GM21529 (cell line): ENCODE measurements around the gene EMID1.

ENCODE experiments used
- ATAC-seq: cut with Tn5 transposase; IDR thresholded peaks from one replicate; pipeline ENCODE4 v1.9.1; 2021; ENCODE audit not compliant: unreplicated experiment

Gene EMID1

DNA sequence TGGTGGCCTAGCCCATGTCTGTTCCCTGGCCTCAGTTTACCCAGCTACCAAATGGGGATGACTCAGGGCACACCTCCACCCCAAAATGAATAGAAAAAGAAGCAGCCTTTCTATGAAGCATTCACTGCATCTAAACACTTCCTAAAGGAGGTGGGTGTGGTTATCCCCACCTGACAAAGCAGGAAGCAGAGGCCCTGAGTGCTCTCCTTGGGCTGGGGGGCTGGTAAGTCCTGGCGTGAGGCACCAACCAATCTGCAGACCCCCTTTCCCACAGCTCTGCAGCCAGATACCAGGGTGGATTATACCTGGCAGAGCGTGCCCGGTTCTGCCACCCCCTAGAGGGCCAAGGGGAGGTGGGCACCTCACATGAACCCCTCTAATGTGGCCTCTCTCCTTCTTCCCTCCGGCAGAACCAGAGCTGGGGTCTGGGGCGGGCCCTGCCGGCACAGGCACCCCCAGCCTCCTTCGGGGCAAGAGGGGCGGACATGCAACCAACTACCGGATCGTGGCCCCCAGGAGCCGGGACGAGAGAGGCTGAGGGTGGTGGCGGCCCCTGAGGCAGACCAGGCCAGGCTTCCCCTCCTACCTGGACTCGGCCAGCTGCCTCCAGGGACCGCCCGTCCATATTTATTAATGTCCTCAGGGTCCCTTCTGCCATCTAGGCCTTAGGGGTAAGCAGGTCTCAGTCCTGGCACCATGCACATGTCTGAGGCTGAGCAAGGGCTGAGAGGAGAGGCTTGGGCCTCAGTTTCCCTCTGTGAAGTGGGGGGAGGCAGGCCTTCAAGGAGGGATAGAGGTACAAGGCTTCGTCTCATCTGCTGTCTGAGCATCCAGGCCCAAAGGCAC is 52.9 kb downstream of the EMID1 start:
- no peak for ATAC-seq

GRCh38 chr22:29259253-29259899 is 53.7 kb downstream of the EMID1 start:
- no peak for ATAC-seq

GRCh38 chr22:29260031-29260560 is 54.4 kb downstream of the EMID1 start:
- no peak for ATAC-seq

DNA sequence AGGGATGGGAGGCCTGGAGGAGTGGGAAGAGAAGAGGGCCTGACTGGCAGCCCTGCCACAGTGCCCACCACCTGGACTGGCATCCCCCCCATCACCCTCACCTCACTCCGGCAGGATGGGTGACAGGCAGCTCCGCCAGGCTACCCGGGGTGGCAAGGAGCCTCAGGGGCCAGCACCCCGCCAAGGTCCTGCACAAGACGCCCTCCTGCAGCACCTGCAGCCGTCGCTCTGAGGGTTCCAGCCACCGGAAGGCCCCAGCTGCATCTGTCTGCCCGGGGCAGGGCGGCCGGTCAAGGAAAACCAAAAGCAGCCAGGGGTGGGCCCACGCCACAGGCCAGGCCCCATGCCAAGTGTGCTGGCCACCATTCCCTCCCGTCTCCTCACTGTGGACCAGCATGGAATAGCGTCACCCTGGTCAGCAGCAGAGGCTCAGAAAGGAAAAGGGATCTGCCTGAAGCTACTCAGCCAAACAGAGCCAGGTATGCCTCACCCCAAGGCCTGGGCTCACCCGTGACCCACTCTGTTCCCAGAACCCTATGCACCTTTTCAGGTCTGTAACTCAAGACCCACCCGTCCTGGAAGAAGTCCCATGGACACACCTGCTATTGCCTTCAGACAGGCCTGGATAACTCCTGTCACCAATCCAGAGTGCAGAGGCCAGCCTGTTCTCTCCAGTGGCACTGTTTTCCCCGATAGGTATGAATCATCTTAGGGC is 55.1 kb downstream of the EMID1 start:
- no peak for ATAC-seq

GRCh38 chr22:29263791-29264276 is 58.1 kb downstream of the EMID1 start:
- ATAC-seq = no peak

GRCh38 chr22:29265305-29265704 is 59.6 kb downstream of the EMID1 start:
- no peak for ATAC-seq

DNA sequence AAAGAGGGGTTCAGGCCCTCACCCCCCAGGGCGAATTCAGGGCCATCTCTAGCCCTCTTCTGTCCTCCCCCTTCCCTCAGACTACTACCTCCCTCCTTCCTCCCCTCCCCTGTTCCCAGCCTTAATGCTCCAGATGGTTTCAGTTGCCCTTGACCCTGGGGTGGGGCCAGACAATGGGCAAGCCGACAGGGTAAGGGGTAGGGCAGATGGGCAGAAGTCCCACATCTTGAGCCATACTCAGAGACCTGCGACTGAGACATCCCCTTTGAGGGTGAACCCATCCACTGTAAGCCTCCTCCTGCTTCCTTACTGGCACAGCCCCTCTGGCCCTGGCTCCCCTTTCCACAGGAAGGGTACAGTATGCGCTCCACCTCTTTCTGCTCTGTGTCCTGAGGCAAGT is 60.2 kb downstream of the EMID1 start:
- no peak for ATAC-seq

- no peak for ATAC-seq
Measured at GRCh38 chr22:29266564-29267461, 61.1 kb downstream of the EMID1 start.

- peak; percentile 31 for ATAC-seq
Measured at GRCh38 chr22:29267462-29267857, 61.8 kb downstream of the EMID1 start.

GRCh38 chr22:29267858-29268510 is 62.3 kb downstream of the EMID1 start, which contains the start of the genes EWSR1 and RHBDD3:
EWSR1 (plus strand) TSS chr22:29268268; CDS start chr22:29268337, 69 bp downstream.
RHBDD3 (minus strand) TSS chr22:29267981; CDS start chr22:29265626, 2,355 bp downstream.
- ATAC-seq = peak; percentile 77

GRCh38 chr22:29268511-29269229 is 63.0 kb downstream of the EMID1 start:
- ATAC-seq = peak; percentile 10

DNA sequence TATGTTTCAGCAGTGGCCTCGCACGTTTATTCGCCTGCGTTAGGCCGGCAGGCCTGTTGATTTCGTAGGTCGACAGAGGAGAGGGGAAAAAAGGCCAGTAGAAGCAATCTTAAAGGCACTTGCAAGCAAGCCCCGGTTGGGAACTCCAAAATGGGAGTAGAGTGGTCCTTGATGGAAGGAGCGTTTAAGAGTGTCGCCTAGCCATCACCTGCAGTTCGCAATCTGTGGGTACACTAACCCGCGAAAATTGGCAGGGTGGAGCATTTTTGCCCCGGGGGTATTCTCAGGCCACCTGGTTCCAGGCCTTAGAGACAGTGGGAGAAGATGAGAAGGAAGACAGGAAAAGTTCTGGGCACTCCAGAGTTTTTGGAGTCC is 63.5 kb downstream of the EMID1 start:
- no peak for ATAC-seq

GRCh38 chr22:29269731-29270474 is 64.2 kb downstream of the EMID1 start:
- no peak for ATAC-seq

DNA sequence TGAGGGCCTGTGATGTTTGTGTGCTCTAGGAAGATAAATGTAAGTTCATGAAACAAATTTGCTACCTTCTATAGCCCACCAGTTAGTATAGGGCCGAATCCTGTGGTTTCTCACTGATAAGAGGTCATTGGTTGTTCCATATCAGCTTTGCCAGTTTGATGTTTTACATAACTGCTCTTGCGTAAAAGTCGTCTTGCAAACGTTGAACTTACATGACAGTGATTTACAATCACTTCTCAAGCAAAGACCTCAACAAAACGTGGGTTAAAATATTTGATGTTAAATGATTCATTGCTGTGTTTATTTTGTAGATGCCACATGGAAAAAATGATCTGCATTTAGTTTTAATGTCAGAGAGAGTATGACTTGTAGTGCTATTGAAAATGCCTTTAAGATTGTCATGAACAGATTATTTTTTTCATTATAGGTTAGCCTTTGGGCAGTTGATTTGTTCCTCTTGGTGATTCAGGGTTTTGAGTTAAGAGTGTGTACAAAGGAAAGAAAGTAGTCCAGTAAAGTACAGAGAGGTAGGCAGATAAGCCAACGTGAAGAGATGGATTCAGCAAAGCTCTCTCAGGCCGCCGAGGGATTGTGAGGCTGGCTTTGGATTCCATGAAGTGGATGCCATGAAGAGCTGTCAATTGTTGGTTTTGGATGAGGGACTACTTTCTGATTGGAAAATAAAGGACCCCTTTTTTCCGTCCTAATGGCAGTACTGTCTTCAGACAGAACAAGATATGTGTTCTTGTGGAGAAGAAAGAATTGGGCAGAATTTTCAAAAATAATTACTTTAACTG is 65.0 kb downstream of the EMID1 start:
- ATAC-seq = no peak

DNA sequence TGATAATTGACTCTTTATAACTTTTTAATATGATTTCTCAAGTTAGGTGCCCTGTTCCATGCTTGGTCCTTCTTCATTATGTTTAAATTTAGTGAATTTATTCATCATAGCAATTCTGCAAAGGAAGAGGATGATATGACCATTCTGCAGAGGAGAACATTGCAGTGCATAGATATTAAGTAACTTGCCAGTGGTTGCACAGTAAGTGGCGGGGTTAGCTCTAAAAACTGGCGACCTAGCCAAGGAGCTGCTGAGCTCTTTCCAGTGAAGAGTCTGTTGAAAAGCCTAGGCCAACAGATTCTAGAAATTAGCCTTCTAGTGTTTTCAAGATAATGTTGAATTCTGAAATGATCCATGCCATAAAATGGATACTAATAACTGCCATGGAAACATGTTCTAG is 66.9 kb downstream of the EMID1 start:
- no peak for ATAC-seq

- no peak for ATAC-seq
Measured at GRCh38 chr22:29275167-29275566, 69.5 kb downstream of the EMID1 start.

- ATAC-seq = no peak
Measured at GRCh38 chr22:29275819-29276565, 70.3 kb downstream of the EMID1 start.
